Spleen (tissue), 7 donors: ENCODE data around the gene LEKR1.

Experiments used
- POLR2A ChIP-seq, 3 donors: fragments of 450-650 bp; IDR thresholded peaks; one replicate each; pipeline ENCODE4 v1.5.1; 2017; ENCODE audit warnings: antibody characterized with exemption in 3 of 3, mild to moderate bottlenecking in 1 of 3
- TF ChIP-seq, protein P1 (sequence below), 11 experiments: fragments of 200-600 bp in 7 of 11; fragments of 450-650 bp in 4 of 11; sonication (generic) in 4 of 11; IDR thresholded peaks in 8 of 11; conservative IDR thresholded peaks in 3 of 11; 1 replicate in 7 of 11; 2 replicates in 4 of 11; pipeline versions ENCODE4 v1.4.0 to v1.8.0; 2016 to 2021; ENCODE audit warnings: antibody characterized with exemption in 11 of 11, inconsistent platforms in 4 of 11, mild to moderate bottlenecking in 1 of 11
- donor health status: DM: no; HTN: no; CAD: no; lungs with moderate emphysema.
- donor health status: DM: no; HTN: no; CAD: no.
- donor health status: DM: no; HTN: no; CAD: no.

DNA sequence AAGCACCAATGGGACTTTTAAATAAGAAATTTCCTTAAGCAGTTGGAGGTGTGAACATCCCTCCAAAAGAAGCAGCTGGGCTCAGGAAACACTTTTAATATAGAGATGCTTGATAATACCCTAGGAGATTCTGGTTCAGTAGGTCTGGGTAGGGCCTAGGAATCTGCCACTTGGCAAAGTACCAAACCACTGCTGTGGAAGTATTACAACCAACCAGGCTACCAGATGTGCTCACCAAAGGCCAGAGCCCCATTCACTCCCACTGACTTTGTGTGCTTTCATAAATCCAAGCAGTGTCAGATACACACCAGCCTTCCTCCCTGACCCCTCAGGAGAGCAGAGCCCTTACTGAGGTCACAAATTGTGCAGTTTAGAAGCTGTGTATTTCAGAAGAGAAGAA, 171.2 kb downstream of the LEKR1 start:
- TF ChIP-seq POLR2A (IDR thresholded peaks at IDR 0.05): no peak
- TF ChIP-seq, protein P1, sequence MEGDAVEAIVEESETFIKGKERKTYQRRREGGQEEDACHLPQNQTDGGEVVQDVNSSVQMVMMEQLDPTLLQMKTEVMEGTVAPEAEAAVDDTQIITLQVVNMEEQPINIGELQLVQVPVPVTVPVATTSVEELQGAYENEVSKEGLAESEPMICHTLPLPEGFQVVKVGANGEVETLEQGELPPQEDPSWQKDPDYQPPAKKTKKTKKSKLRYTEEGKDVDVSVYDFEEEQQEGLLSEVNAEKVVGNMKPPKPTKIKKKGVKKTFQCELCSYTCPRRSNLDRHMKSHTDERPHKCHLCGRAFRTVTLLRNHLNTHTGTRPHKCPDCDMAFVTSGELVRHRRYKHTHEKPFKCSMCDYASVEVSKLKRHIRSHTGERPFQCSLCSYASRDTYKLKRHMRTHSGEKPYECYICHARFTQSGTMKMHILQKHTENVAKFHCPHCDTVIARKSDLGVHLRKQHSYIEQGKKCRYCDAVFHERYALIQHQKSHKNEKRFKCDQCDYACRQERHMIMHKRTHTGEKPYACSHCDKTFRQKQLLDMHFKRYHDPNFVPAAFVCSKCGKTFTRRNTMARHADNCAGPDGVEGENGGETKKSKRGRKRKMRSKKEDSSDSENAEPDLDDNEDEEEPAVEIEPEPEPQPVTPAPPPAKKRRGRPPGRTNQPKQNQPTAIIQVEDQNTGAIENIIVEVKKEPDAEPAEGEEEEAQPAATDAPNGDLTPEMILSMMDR (IDR thresholded peaks at IDR 0.05 in 8 of 11, conservative IDR thresholded peaks at IDR 0.05 in 3 of 11): no peak
